H1 (cell line): ENCODE data around the gene PPFIBP2. TPM values are rescaled to one million over a fixed set of nuclear protein-coding genes. Genes with fewer than 3 reads are reported as not detected.

Experiments
- PHF8 ChIP-seq: fragments of 200-600 bp; sonication (generic); conservative IDR thresholded peaks from 2 replicates; pipeline ENCODE4 v1.7.1; 2012; ENCODE audit warnings: low read depth, mild to moderate bottlenecking, inconsistent platforms, low read length, moderate library complexity
- POU5F1 ChIP-seq: IDR thresholded peaks from 2 replicates; pipeline ENCODE4 v1.6.1; 2011; ENCODE audit warnings: low read depth, mild to moderate bottlenecking, low read length, moderate library complexity
- polyA plus RNA-seq, 7 experiments: library from polyadenylated mRNA; depleted of rRNA in 3 of 7; stranded (reverse) in 5 of 7; unstranded in 2 of 7; fragments of >200 nt in 5 of 7; fragments of 200-250 nt in 2 of 7; gene quantifications; 1 replicate in 5 of 7; 2 replicates in 1 of 7; 4 replicates in 1 of 7; pipeline versions ENCODE4 v1.2.1 to v1.2.3, GENCODE V29; 2011 to 2013; ENCODE audit warnings: missing spikeins in 2 of 7, mixed read lengths in 2 of 7
- total RNA-seq: library from RNA; stranded (reverse); fragmentation: NEBNext Ultra II Directional; extraction: Animal tissue kit (Norgen Biotek cat#: 25700); gene quantifications from 2 replicates; pipeline ENCODE4 v1.2.1, GENCODE V29; 2021

The PPFIBP2 gene
- total and polyA plus RNA-seq, 2 of the 8 experiments (the other 6 are each of a cell fraction or from before 2014, with no cell fraction given): 5.5 to 9.8 TPM

- TF ChIP-seq POU5F1 (no peak), PHF8 (no peak)
These were observed 29.5 kb downstream of the PPFIBP2 start (continued) for GRCh38 chr11:7543302-7543701.
